Astrocyte (in vitro differentiated cells and primary cell): Measurements from ENCODE around the gene CNTNAP4. TPM values are rescaled to one million over a fixed set of nuclear protein-coding genes. Genes with fewer than 3 reads are reported as not detected.

Experiments
- DNase-seq: peaks from one replicate; pipeline ENCODE4 v3.0.0-alpha.2; 2010; ENCODE audit warnings: low read depth
- FAIRE-seq: peaks from 2 replicates; lab custom pipeline; 2011; peaks lifted over from hg19 to GRCh38; lab: Jason Lieb, UNC
- H2AFZ ChIP-seq: 2 replicates; pipeline ENCODE4 v1.6.0; 2012; ENCODE audit warnings: low read depth, low read length, inconsistent platforms
- H3K27ac ChIP-seq: 2 replicates; pipeline ENCODE4 v1.5.1; 2011; ENCODE audit warnings: low read depth, low read length, inconsistent platforms
- H3K27me3 ChIP-seq: 2 replicates; pipeline ENCODE4 v1.6.0; 2011; ENCODE audit warnings: low read length, inconsistent platforms; ENCODE audit not compliant: insufficient read depth
- H3K36me3 ChIP-seq: 2 replicates; pipeline ENCODE4 v1.5.1; 2011; ENCODE audit warnings: low read length, inconsistent platforms; ENCODE audit not compliant: insufficient read depth
- H3K4me1 ChIP-seq: 2 replicates; pipeline ENCODE4 v1.5.1; 2011; ENCODE audit warnings: low read length, inconsistent platforms; ENCODE audit not compliant: insufficient read depth
- H3K4me2 ChIP-seq: 2 replicates; pipeline ENCODE4 v1.6.0; 2012; ENCODE audit warnings: low read length, inconsistent platforms
- H3K4me3 ChIP-seq: 2 replicates; pipeline ENCODE4 v1.5.1; 2011; ENCODE audit warnings: low read depth, mild to moderate bottlenecking, low read length, inconsistent platforms; ENCODE audit not compliant: insufficient read depth
- H3K79me2 ChIP-seq: 2 replicates; pipeline ENCODE4 v1.6.0; 2012; ENCODE audit warnings: mild to moderate bottlenecking, low read length, inconsistent platforms; ENCODE audit not compliant: insufficient read depth
- H3K9ac ChIP-seq: 2 replicates; pipeline ENCODE4 v1.6.0; 2012; ENCODE audit warnings: mild to moderate bottlenecking, low read length, inconsistent platforms
- H3K9me3 ChIP-seq: 2 replicates; pipeline ENCODE4 v1.5.1; 2012; ENCODE audit warnings: low read depth, mild to moderate bottlenecking, low read length, inconsistent platforms; ENCODE audit not compliant: insufficient read depth
- H4K20me1 ChIP-seq: 2 replicates; pipeline ENCODE4 v1.6.0; 2012; ENCODE audit warnings: low read length, inconsistent platforms; ENCODE audit not compliant: insufficient read depth
- H3K27ac Mint-ChIP-seq: one replicate; pipeline ENCODE4 v1.8.0; 2021; ENCODE audit warnings: mild to moderate bottlenecking, mixed read lengths; ENCODE audit not compliant: unreplicated experiment
- H3K27me3 Mint-ChIP-seq: one replicate; pipeline ENCODE4 v1.8.0; 2021; ENCODE audit warnings: low read depth, mixed read lengths; ENCODE audit not compliant: unreplicated experiment
- H3K36me3 Mint-ChIP-seq: one replicate; pipeline ENCODE4 v1.8.0; 2021; ENCODE audit warnings: low read depth, mixed read lengths; ENCODE audit not compliant: unreplicated experiment
- H3K4me1 Mint-ChIP-seq: one replicate; pipeline ENCODE4 v1.8.0; 2021; ENCODE audit warnings: low read depth, mixed read lengths; ENCODE audit not compliant: unreplicated experiment
- H3K4me3 Mint-ChIP-seq: one replicate; pipeline ENCODE4 v1.8.0; 2021; ENCODE audit warnings: mild to moderate bottlenecking, moderate library complexity, mixed read lengths; ENCODE audit not compliant: unreplicated experiment
- H3K9me3 Mint-ChIP-seq: one replicate; pipeline ENCODE4 v1.8.0; 2021; ENCODE audit warnings: mild to moderate bottlenecking, mixed read lengths; ENCODE audit not compliant: unreplicated experiment
- CTCF ChIP-seq: IDR thresholded peaks from 2 replicates; pipeline ENCODE4 v1.5.1; 2011; ENCODE audit warnings: low read depth, mild to moderate bottlenecking, inconsistent platforms, low read length, moderate library complexity; ENCODE audit not compliant: insufficient read depth
- EZH2 ChIP-seq: IDR thresholded peaks from 2 replicates; pipeline ENCODE4 v1.6.1; 2012; ENCODE audit warnings: mild to moderate bottlenecking, low read length, inconsistent platforms; ENCODE audit not compliant: insufficient read depth
- total RNA-seq: library from RNA; stranded (reverse); gene quantifications from 2 replicates; pipeline ENCODE4 v1.2.1, GENCODE V29; 2021

The CNTNAP4 gene
- total RNA-seq, 1 donor from 2014 or later, result not detected

DNA sequence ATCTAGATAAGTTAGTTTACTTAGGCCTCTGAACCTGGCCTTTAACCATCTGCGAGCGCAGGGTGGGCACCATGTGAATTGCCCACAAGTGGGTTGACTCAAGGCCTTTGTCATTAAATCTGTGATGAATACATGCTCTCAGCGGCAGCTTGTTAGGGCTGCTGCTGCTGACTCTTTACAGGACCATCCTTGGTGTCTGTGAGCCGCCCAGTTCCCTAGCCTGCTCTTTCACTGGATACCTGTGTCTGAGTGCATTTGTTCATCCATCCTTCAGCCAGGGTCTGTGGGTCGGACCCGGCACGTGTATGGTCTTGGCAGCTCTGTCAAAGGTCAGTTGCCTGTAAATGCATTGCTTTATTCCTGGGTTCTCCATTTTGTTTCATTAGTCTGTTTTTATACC lies 321.3 kb downstream of the CNTNAP4 start:
- no peaks in the 10 kb centered on the region for H3K27me3 Mint-ChIP-seq
- Histone ChIP-seq H4K20me1 (no peaks in the 10 kb centered on the region), H2AFZ (no peak overlapping the region), H3K79me2 (no peaks in the 10 kb centered on the region), H3K4me2 (no peak overlapping the region), H3K9me3 (no peaks in the 10 kb centered on the region), H3K9ac (no peak overlapping the region), H3K4me1 (no peaks in the 10 kb centered on the region), H3K4me3 (no peak overlapping the region), H3K36me3 (no peaks in the 10 kb centered on the region), H3K27me3 (no peaks in the 10 kb centered on the region), H3K27ac (no peak overlapping the region)
- H3K4me3 Mint-ChIP-seq, result no peak overlapping the region
- FAIRE-seq (no peak), DNase-seq (no peak)
- TF ChIP-seq EZH2, result no peak
- no peak for TF ChIP-seq CTCF
- H3K9me3 Mint-ChIP-seq, result no peaks in the 10 kb centered on the region
- H3K4me1 Mint-ChIP-seq, result no peaks in the 10 kb centered on the region
- H3K27ac Mint-ChIP-seq, result no peak overlapping the region
- H3K36me3 Mint-ChIP-seq, result no peaks in the 10 kb centered on the region

DNA sequence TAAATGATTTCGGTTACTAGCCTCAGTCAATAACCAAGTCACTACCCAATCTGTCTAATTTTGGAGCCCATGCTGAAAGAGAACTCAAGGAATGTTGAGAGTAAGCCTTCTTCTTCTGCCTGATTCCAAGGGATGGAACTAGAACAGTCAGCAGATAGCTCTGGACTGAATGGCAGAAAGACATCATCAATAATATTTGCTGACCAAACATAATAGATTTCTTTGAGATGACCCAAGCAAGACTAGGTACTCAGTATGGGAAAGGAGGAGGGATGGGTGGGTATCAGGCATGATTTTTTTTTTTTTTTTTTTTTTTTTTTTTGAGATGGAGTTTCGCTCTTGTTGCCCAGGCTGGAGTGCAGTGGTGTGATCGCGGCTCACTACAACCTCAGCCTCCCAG lies 330.1 kb downstream of the CNTNAP4 start:
- FAIRE-seq, result no peak
- no peaks in the 10 kb centered on the region for H3K4me1 ChIP-seq
- no peaks in the 10 kb centered on the region for H3K9me3 ChIP-seq

More for the DNA sequence above, 330.1 kb downstream of the CNTNAP4 start:
- H4K20me1 ChIP-seq, result no peaks in the 10 kb centered on the region
- no peaks in the 10 kb centered on the region for H3K27me3 ChIP-seq
- H3K4me1 Mint-ChIP-seq, result no peaks in the 10 kb centered on the region
- H3K36me3 ChIP-seq, result no peaks in the 10 kb centered on the region
- no peak overlapping the region for H3K4me3 Mint-ChIP-seq
- no peak for DNase-seq
- no peak overlapping the region for H3K27ac Mint-ChIP-seq
- H3K4me3 ChIP-seq, result no peak overlapping the region
- H3K27ac ChIP-seq, result no peak overlapping the region
- no peak for TF ChIP-seq CTCF
- TF ChIP-seq EZH2, result no peak
- no peaks in the 10 kb centered on the region for H3K79me2 ChIP-seq
- no peaks in the 10 kb centered on the region for H3K9me3 Mint-ChIP-seq
- no peaks in the 10 kb centered on the region for H3K36me3 Mint-ChIP-seq
- H3K9ac ChIP-seq, result no peak overlapping the region
- H2AFZ ChIP-seq, result no peak overlapping the region
- no peaks in the 10 kb centered on the region for H3K27me3 Mint-ChIP-seq
- H3K4me2 ChIP-seq, result no peak overlapping the region
